ENCODE results near the gene MCC.
A peak's percentile ranks its signal among the peaks of the same experiment; 100 is the strongest.

GRCh38 chr5:113294311-113295110 is 193.7 kb downstream of the MCC start:
- TF ChIP-seq POLR2A (IDR thresholded peaks at IDR 0.05) (peak in 1 of 2 donors; percentile 88), CTCF (IDR thresholded peaks at IDR 0.05) (peak in 1 of 3 experiments; percentile 26), POLR2AphosphoS5 (IDR thresholded peaks at IDR 0.05; ENCODE audit: insufficient read depth in 1 of 2, low read depth in 1 of 2) (peak; percentile 80 to 97)
